Activated B cell treated with CpG ODN at 0.5 μM for 24 hours (primary cell): Measurements from ENCODE around the gene SRPRB. TPM values are rescaled to one million over a fixed set of nuclear protein-coding genes. Genes with fewer than 3 reads are reported as not detected.

Experiments
- ATAC-seq: fragments of 200-7000 bp; cut with Tn5 transposase; one replicate; pipeline ENCODE4 v1.10.0; 2021; ENCODE audit warnings: low read depth, mild to moderate bottlenecking, moderate library complexity
- CTCF ChIA-PET: fragments of 350-600 bp; sonication (Branson Sonifier 250); formaldehyde crosslinking; loops from one replicate; lab custom pipeline; 2021; ENCODE audit warnings: antibody characterized with exemption; lab: Charles Lee
- POLR2A ChIA-PET: fragments of 350-600 bp; sonication (Branson Sonifier 250); formaldehyde crosslinking; loops from one replicate; lab custom pipeline; 2021; ENCODE audit warnings: antibody characterized with exemption; lab: Charles Lee
- DNase-seq: peaks from one replicate; pipeline ENCODE4 v3.0.0; 2022
- H3K27ac Mint-ChIP-seq: one replicate; pipeline ENCODE4 v1.8.0; 2020; ENCODE audit warnings: mixed read lengths
- H3K27me3 Mint-ChIP-seq: one replicate; pipeline ENCODE4 v1.8.0; 2021; ENCODE audit warnings: mixed read lengths
- H3K36me3 Mint-ChIP-seq: one replicate; pipeline ENCODE4 v1.8.0; 2021; ENCODE audit warnings: low read depth, mixed read lengths
- H3K4me1 Mint-ChIP-seq: one replicate; pipeline ENCODE4 v1.8.0; 2021; ENCODE audit warnings: mixed read lengths
- H3K4me3 Mint-ChIP-seq: one replicate; pipeline ENCODE4 v1.8.0; 2020; ENCODE audit warnings: mild to moderate bottlenecking, mixed read lengths
- H3K9me3 Mint-ChIP-seq: one replicate; pipeline ENCODE4 v1.8.0; 2020; ENCODE audit warnings: mixed read lengths
- CTCF ChIP-seq: fragments of 200-600 bp; IDR thresholded peaks from one replicate; pipeline ENCODE4 v1.8.0; 2022; ENCODE audit warnings: antibody characterized with exemption, mild to moderate bottlenecking
- intact Hi-C: fragments of 100-400 bp; cut with micrococcal nuclease; formaldehyde crosslinking; loops from one replicate; pipeline ENCODE4 v1.15.1; 2024
- total RNA-seq: library from RNA; stranded (reverse); gene quantifications from 2 replicates; pipeline ENCODE4 v1.2.3, GENCODE V29; 2022

SRPRB gene
- total RNA-seq, 1 donor from 2014 or later: 36.5 TPM

GRCh38 chr3:133840767-133841166 lies 35.2 kb downstream of the SRPRB start:
- H3K36me3 Mint-ChIP-seq: no peaks in the 10 kb centered on the region
- ChIA-PET POLR2A (no interaction called here), CTCF (interaction anchor here (1.5 kb wide), 1 partner anchor 8 kb away, joined by 3 read pairs; no protein-coding TSS in a partner anchor)
- no peaks in the 10 kb centered on the region for H3K4me1 Mint-ChIP-seq
- no peak for ATAC-seq
- H3K4me3 Mint-ChIP-seq: no peak overlapping the region
- peaks cover 7% of the 10 kb centered on the region for H3K27me3 Mint-ChIP-seq
- no peak overlapping the region for H3K27ac Mint-ChIP-seq
- intact Hi-C loops: no loop called here
- DNase-seq: no peak
- no peak for TF ChIP-seq CTCF
- H3K9me3 Mint-ChIP-seq: no peaks in the 10 kb centered on the region

DNA sequence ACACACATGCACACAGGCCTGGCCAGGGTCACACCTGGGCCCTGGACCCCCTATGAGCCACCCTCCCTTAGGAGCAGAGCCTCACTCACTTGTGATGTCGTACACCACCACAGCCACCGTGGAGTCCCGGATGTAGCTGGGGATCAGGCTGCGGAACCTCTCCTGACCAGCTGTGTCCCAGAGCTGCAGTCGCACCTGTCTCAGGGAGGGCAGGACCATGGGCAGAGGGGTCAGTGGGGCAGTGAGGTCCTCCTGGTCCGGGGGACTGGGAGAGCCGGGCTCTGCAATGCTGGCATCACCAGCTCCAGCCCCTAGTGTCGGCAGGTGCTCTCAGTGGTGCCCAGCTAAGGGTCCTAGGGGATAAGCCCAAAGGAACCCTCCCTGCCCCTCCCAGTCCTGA lies 35.6 kb downstream of the SRPRB start:
- no peak overlapping the region for H3K27ac Mint-ChIP-seq
- H3K27me3 Mint-ChIP-seq: peaks cover 7% of the 10 kb centered on the region
- no peak for DNase-seq
- ATAC-seq: no peak
- no peaks in the 10 kb centered on the region for H3K36me3 Mint-ChIP-seq
- H3K4me3 Mint-ChIP-seq: no peak overlapping the region
- no peaks in the 10 kb centered on the region for H3K9me3 Mint-ChIP-seq
- CTCF ChIA-PET: interaction anchor here (1.5 kb wide), 1 partner anchor 8 kb away, joined by 3 read pairs; no protein-coding TSS in a partner anchor
- TF ChIP-seq CTCF: no peak
- H3K4me1 Mint-ChIP-seq: no peaks in the 10 kb centered on the region
- POLR2A ChIA-PET: no interaction called here
- intact Hi-C loops: no loop called here

DNA sequence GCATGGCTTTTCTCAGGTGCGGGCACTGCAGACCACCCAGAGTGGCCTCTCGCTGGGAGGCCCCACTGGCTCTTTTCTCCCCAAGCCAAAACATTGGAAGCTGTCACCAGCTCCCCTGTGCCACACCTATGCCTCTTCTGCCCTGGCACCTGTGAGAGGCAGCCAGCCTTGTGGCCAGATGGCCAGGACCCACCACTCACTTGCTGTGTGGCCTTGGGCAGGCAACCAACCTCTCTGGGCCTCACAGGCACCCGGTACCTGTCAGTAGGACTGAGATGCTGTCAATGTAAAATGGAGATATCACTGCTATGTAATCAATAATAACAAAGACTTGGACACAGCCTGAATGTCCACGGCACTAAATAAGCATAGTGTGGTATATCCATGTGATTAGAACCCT lies 36.5 kb downstream of the SRPRB start:
- no peaks in the 10 kb centered on the region for H3K36me3 Mint-ChIP-seq
- DNase-seq (no peak), ATAC-seq (no peak)
- H3K27me3 Mint-ChIP-seq: peaks cover 8% of the 10 kb centered on the region
- H3K27ac Mint-ChIP-seq: no peak overlapping the region
- no peak for TF ChIP-seq CTCF
- ChIA-PET CTCF (no interaction called here), POLR2A (no interaction called here)
- no peaks in the 10 kb centered on the region for H3K4me1 Mint-ChIP-seq
- H3K4me3 Mint-ChIP-seq: no peak overlapping the region
- intact Hi-C loops: no loop called here
- no peaks in the 10 kb centered on the region for H3K9me3 Mint-ChIP-seq

DNA sequence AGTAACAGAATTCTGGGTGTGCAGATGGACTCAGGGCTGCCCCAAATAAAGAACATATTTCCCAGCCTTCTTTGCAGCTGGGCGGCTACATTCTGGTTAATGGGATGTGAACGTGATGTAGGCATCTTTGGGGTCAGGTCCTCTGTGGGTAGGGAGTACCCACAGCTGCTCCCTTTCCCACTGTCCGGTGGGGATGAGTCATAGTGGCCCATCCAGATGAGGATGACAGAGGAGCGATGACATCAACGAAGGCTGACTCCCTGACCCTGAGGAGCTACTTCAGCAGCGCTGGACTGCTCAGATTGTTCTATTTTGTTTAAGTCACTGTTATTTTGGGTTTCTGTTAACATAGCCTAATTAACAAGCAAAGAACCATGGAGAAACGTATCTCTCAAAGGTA lies 38.0 kb downstream of the SRPRB start:
- ChIA-PET CTCF (no interaction called here), POLR2A (no interaction called here)
- no peak overlapping the region for H3K4me3 Mint-ChIP-seq
- no peak overlapping the region for H3K27ac Mint-ChIP-seq
- ATAC-seq (no peak), DNase-seq (no peak)
- intact Hi-C loops: no loop called here
- no peaks in the 10 kb centered on the region for H3K36me3 Mint-ChIP-seq
- peaks cover 14% of the 10 kb centered on the region for H3K27me3 Mint-ChIP-seq
- no peaks in the 10 kb centered on the region for H3K4me1 Mint-ChIP-seq
- no peak for TF ChIP-seq CTCF
- H3K9me3 Mint-ChIP-seq: no peaks in the 10 kb centered on the region

DNA sequence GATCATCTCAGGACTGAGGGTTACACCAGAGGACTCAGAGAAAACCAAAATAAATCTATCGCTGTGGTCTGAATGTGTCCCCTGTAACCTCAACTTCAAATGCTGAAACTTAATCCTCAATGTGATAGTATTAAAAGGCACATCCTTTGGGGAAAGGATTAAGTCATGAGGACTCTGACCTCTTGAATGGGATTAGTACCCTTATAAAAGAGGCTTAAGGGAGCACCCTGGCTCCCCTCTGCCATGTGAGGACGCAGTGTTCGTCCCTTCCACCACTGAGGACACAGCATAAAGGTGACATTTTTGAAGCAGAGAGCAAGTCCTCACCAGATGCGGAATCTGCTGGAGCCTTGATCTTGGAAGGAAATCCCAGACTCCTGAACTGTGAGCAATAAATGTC lies 39.5 kb downstream of the SRPRB start:
- no peak for TF ChIP-seq CTCF
- H3K9me3 Mint-ChIP-seq: peaks cover under 1% of the 10 kb centered on the region
- H3K27me3 Mint-ChIP-seq: peaks cover 12% of the 10 kb centered on the region
- ATAC-seq: no peak
- H3K27ac Mint-ChIP-seq: no peak overlapping the region
- no peaks in the 10 kb centered on the region for H3K4me1 Mint-ChIP-seq
- CTCF ChIA-PET: no interaction called here
- H3K36me3 Mint-ChIP-seq: no peaks in the 10 kb centered on the region
- H3K4me3 Mint-ChIP-seq: no peak overlapping the region
- intact Hi-C loops: no loop called here
- no peak for DNase-seq
- POLR2A ChIA-PET: no interaction called here
